ENCODE measurements around the gene RPL11.
A peak's percentile ranks its signal among the peaks of the same experiment; 100 is the strongest.
"Not testable (repeated sequence)": the region's sequence is repeated elsewhere in the genome, so short reads cannot be mapped to it uniquely, and the experiment has no call there.

RPL11 gene

GRCh38 chr1:23732363-23733224, 41.0 kb downstream of the RPL11 start:
- no peak for DNase-seq (ENCODE audit: low read depth)

GRCh38 chr1:23733281-23733680, 41.7 kb downstream of the RPL11 start:
- not testable (repeated sequence) for DNase-seq (ENCODE audit: low read depth)

- DNase-seq (ENCODE audit: low read depth), result no peak
Observed at GRCh38 chr1:23736437-23737134, 45.0 kb downstream of the RPL11 start.

- DNase-seq (ENCODE audit: low read depth), result no peak
Observed at GRCh38 chr1:23741609-23742008, 50.0 kb downstream of the RPL11 start.

GRCh38 chr1:23742670-23743286, 51.2 kb downstream of the RPL11 start:
- DNase-seq (ENCODE audit: low read depth), result peak; percentile 9

- peak; percentile 45 for DNase-seq (ENCODE audit: low read depth)
Observed at GRCh38 chr1:23743287-23744152, 51.9 kb downstream of the RPL11 start, which contains the start of gene ELOA. Gene ELOA, plus strand, starts transcription at chr1:23743471. Its CDS starts 33 bp downstream, at chr1:23743504.

- DNase-seq (ENCODE audit: low read depth), result no peak
Observed at GRCh38 chr1:23745515-23745914, 53.9 kb downstream of the RPL11 start.
